Skin of body (tissue), 2 donors: ENCODE data around the gene SEMA3B. TPM values are rescaled to one million over a fixed set of nuclear protein-coding genes. Genes with fewer than 3 reads are reported as not detected.

Source experiments
- DNase-seq: peaks from one replicate; lab custom pipeline; 2025; lab: John Stamatoyannopoulos, UW
- total RNA-seq: library from RNA; depleted of rRNA; stranded (reverse); fragments of >200 nt; gene quantifications from one replicate; pipeline ENCODE4 v1.2.3, GENCODE V29; 2014

The SEMA3B gene
- total RNA-seq, 1 donor from 2014 or later = 21.8 TPM

GRCh38 chr3:50292159-50293078 lies 23.5 kb downstream of the SEMA3B start, which contains the start of gene IFRD2:
IFRD2 (minus strand) TSS chr3:50292429; CDS start chr3:50292274, 155 bp downstream.
- peak; percentile 99 for DNase-seq

DNA sequence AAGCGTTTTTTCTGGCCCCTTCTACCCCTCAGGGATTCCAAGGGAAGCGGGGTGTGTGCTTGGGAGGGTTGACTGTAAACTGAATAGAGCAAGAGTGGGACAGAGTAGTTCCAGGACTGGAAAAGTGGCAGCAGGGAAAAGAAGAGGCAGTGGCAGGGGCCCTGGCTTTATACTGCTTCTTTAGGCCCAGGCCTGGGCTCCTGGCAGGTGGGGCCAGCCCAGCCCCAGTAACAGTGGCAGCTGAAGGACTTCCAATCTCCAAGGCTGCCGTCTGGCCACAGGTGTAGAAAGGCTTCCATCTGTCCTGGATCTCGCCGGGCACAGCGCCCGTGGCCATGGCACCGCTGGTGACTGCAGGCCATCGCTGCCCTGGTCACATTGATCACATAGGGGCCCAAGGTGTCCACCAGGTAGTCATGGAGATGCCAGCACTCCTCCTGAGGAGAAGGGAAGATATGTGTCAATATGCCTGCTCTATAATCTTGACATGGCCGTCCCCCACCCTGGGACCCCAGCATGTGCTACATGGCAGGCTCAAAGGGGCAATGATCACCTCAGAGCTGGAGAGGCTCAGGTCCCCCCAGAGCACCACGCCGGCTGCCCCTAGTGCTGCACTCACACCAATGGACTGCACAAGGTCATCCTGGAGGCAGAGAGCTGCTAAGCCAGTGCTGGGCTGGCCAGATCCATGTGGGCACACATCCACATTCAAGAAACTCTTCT lies 24.3 kb downstream of the SEMA3B start:
- no peak for DNase-seq

DNA sequence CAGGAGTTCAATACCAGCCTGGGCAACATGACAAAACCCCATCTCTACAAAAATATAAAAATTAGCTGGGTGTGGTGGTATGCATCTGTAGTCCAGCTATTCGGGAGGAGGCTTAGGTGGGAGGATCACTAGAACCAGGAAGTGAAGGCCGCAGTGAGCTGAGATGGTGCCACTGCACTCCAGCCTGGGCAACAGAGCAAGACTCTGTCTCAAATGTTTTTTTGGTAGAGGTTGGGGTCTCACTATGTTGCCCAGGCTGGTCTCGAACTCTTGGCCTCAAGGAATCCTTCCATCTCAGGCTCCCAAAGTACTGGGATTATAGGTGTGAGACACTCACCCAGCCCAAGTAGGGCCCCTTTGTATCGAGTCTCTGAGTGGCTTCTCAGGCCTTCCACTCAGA lies 25.1 kb downstream of the SEMA3B start:
- no peak for DNase-seq

GRCh38 chr3:50294492-50295403 lies 25.8 kb downstream of the SEMA3B start:
- no peak for DNase-seq

GRCh38 chr3:50295553-50296431 lies 26.8 kb downstream of the SEMA3B start:
- no peak for DNase-seq

- DNase-seq = no peak
These were observed 27.9 kb downstream of the SEMA3B start for GRCh38 chr3:50296721-50297383.

DNA sequence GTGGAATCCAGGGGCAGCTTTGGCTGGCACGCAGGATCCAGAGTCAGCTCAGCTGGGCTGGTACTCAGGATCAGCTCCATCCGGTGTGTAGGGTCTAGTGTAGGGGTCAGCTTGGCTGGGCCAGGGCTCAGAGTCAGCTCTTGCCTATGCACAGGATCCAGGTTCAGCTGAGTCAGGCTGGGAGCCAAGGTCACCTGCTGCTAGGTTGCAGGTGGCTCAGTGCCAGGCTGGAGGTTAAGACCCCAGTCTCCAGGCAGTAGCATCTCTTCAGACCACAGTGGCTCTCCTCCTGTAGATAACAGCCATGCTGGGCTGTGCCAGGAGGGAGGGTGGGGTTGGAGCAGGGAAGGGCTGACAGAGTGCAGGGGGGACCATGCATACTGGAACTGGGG lies 28.4 kb downstream of the SEMA3B start:
- no peak for DNase-seq

DNA sequence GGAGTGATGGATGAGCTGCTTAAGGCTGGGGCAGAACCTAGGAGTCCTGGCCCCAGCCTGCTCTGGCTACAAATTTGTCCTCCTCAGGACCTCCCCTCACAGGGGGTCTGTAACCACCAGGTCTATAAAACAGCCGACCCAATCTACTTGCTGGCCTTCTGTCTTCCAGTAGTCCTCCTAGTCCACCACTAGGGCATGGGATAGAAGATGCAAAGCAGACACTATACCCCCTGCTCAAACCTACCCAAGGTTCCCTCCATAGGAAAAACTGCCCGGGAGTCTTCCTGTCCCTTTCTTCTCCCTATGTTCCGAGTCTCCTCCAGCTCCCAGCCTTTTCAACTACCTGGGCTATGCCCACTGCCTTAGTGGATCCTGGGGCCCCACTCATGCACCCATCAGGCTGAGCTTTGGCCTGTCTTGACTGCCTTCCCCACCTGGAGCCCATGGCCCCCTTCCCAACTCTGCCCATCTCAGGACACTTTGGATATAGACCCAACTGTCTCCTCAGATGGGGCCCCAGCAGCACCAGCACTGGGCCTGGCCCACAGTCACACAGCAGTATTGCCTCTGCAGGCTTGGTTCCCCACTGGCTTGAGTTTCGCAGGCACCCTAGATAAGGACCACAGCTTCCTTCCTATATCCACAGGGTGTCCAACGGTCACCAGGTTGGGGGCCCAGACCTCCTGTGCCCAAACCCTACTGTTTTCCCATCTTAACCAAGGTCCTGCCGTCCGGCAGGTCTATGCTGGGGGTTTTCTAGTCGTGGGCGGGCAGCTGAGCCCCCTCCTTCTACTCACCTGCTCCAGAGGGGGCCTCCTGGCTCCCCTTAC lies 29.2 kb downstream of the SEMA3B start:
- no peak for DNase-seq

DNA sequence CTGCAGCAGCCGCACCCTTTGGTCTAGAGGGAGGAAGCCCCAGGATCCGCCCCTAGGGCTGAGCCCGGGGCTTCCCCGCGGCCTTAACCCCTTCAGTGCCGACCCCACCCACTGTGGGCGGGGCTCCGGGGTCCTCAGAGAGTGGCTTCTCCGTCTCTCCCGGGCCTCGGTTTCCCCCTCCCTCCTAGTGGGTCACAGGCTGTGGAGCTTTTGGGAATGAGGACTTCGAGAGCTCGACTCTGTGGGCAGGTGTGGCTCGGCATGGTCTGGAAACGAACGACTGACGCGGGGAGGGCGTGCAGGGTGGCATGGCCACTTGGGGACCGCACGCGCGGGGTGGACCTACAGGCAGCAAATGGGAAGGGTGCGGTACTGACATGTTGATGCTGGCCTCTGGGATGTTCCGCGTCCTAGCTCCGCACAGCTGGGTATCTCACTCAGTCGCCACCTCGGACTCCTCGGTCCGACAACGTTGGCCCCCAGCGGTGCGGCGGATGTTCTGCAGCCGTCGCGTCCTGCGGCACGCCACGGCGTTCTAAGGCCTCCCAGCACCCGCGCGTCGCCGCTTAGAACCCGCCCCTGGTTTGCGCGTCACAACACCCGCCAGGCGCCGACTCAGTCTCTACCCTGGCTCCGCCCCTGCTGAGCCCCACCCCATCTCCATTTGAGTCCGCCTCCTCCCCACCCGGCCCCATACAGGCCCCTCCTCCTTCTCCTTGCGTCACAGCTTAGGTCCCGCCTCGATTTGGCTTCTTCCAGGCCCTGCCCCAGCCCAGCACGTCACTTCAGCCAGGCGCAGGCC lies 30.1 kb downstream of the SEMA3B start, which contains the start of the genes HYAL3 and NAA80:
Gene HYAL3 (minus strand): TSS at position 570 of the 802 bp plus-strand sequence. CDS start 3,803 bp downstream, outside the sequence.
Gene NAA80 (minus strand): TSS at position 570 of the 802 bp plus-strand sequence. CDS start 1,942 bp downstream, outside the sequence.
- peak; percentile 99 for DNase-seq

DNA sequence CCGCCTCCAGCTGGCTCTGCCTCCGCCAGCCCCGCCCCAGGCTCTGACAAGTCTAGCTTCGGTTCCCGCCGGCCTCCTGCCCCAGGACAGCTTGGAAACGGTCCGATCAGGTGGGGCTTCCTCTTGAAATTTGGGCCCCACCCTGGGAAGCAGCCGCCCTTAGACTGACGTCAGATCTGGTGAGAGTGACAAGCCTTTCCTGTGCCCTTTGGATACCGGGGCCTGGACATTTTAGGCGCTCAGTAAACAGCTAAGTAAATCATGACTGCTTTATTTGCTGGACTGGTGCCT lies 30.6 kb downstream of the SEMA3B start:
- DNase-seq = no peak

- DNase-seq = peak; percentile 73
These were observed 31.2 kb downstream of the SEMA3B start for GRCh38 chr3:50299929-50300680.

DNA sequence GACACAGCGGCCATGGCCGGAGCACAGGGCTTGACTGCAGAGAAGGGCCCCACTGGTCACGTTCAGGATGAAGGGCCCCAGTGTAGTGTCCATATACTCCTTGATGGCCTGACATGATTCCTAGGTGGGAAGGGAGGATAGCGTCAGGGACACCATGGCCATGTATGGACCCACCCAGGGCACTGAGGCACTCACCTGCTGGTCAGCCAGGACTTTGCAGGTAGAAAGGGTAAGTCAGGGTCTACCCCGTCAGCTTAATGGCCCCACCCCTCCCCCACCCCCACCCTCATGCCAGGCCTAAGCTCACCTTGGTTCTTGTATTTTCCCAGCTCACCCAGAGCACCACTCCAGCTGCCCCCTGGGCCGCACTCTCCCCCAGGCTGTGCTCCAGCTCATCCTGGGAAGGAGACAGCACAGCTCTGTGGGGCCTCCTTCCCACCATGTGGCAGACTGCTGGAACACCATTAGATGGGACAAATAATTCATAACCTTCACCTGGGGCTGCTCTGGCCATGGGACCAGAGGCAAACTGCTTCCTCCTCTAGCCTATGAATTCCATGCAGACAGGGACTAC lies 31.8 kb downstream of the SEMA3B start:
- no peak for DNase-seq

- DNase-seq = no peak
These were observed 33.4 kb downstream of the SEMA3B start for GRCh38 chr3:50302095-50303012.

DNA sequence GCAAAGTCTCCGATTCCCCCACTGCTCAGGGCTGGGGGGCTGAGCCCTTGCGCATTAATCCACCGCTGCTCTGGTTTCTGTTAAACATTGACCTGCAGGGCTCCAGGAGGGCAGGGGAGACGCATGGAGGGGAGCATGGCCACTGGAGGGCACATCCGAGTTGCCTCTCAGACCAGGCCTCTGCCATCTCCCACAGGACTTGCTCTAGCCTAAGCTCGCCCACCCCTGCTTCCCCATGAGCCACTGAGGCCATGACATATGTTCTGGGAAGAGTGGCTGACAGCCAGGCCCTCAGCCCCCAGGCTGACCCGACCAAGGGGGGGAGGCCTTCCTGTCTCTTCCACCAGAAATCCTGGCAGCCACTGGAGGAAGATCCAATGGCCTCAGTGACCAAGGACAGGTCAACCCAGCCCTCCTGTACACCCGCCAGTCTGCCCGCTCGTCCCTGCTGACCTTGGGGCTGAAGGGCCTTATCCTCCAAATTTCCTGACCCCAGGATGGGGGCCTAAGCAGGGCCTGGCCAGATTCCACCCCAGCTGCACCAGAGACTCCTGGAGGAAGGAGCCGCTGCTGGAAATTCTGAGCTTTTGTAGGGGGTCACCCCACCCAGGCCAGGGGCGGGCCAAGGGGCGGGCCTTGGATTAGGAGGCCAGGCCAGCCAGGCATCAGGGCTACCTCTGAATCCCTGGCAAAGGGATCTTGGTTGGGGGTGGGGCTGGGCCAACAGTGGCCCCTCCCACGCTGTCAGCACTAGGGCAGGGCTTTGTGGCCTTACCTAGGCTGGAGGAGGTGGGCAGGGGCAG lies 34.3 kb downstream of the SEMA3B start, which contains the start of gene HYAL1:
Gene HYAL1 (minus strand): TSS at position 562 of the 803 bp plus-strand sequence. CDS start 618 bp downstream, outside the sequence.
- DNase-seq = no peak

DNA sequence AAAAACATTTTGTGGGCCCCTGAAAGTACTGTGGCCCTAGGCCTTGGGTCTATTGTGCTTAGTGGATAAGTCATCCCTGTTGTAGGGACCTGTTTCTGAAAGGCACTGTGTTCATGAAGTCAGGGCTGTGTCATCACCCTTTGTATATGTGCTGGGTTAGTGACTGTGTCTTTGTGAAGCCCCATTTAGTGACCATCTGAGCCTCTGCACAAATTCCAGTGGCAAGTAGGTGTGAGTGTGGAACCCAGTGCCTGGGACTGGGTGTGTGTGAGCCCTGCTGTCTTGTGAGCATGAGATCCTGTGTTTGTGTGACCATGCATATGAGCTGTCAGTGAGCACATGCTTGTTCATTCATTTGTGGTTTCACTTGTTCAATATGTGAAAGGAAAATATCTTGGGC lies 35.7 kb downstream of the SEMA3B start:
- DNase-seq = no peak
